ENCODE results near the gene MXD3.
"Not testable (repeated sequence)": the region's sequence is repeated elsewhere in the genome, so short reads cannot be mapped to it uniquely, and the experiment has no call there.

The MXD3 gene

GRCh38 chr5:177320879-177321278 lies 9.2 kb upstream of the MXD3 start:
- DNase-seq (ENCODE audit: low read depth in 2 of 2), result no peak

GRCh38 chr5:177319913-177320588 lies 8.4 kb upstream of the MXD3 start:
- DNase-seq (ENCODE audit: low read depth in 2 of 2), result no peak

GRCh38 chr5:177317959-177318377 lies 6.3 kb upstream of the MXD3 start:
- peak; percentile 60 to 69 for DNase-seq (ENCODE audit: low read depth in 2 of 2)

- DNase-seq (ENCODE audit: low read depth in 2 of 2), result no peak
Observed at GRCh38 chr5:177316005-177316404, 4.3 kb upstream of the MXD3 start.

GRCh38 chr5:177315411-177315810 lies 3.7 kb upstream of the MXD3 start:
- no peak for DNase-seq (ENCODE audit: low read depth in 2 of 2)

- no peak for DNase-seq (ENCODE audit: low read depth in 2 of 2)
Observed at GRCh38 chr5:177314376-177315342, 3.0 kb upstream of the MXD3 start.

DNA sequence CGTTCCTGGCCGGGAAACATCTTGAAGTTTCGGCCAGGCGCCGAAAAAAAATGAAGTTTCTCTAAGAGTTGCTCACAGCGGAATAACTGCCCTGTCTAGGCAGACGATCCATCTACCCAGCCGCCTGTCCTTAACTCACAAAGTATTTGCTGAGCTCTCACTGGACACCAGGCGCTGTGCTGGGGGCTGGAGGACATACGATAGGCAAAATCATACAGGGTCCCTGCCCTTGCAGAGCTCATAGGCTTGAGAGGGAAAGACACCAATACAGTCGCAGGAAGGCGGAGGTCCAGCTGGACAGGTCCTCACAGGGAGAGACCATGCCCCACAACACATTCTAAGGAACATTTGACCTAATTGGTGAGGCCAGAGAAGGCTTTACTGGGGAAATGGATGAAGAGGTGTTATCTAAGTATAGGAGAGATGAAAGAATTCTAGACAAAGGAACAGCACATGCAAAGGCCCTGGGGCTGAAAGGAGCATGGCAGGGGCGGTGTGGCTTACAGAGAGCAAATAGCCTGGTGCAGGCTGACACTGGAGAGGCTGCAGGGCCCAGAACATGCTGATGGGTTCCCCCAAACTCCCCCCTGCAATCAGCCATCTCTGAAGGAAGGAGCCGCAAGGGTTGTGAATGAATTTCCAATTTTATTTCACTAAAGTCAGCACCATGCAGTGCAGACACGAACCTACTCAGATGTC lies 2.0 kb upstream of the MXD3 start:
- DNase-seq (ENCODE audit: low read depth in 2 of 2), result no peak

GRCh38 chr5:177312649-177313181 lies 1.0 kb upstream of the MXD3 start:
- no peak for DNase-seq (ENCODE audit: low read depth in 2 of 2)

GRCh38 chr5:177311392-177311722 lies 341 bp downstream of the MXD3 start:
- DNase-seq (ENCODE audit: low read depth in 2 of 2), result no peak

DNA sequence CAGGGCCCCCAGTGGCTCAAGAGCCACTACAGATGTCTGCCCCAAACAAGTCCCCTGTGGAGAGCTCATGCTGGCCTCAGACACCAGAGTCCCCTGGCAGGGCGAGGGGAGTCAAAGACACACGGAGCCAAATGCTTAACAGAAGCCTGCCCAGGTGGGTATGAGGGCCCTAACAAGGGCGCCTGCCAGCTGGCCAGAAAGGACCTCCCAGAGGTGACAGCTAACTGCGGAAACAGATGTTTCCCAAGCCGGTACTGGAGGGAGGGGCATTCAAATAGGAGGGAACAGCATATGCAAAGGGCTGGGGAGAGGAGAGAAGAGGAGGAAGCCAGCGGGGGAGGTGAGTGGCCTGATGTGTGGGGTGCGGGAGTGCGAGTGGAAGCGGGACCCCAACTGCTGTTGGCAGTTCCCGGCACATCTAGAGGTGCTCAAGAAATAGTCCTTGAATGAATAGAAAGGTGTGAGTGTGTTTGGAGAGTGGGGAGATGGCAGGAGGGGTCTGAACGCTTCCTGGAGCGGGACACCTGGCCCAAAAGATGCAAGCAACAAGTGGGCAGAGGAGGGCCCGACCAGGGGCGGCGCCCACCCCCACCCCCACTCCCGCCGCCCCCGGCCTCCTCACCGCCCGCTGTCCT lies 824 bp downstream of the MXD3 start:
- no peak for DNase-seq (ENCODE audit: low read depth in 2 of 2)

GRCh38 chr5:177310332-177310731 lies 1.4 kb downstream of the MXD3 start:
- DNase-seq (ENCODE audit: low read depth in 2 of 2), result no peak

- DNase-seq (ENCODE audit: low read depth in 2 of 2), result peak; percentile 57 to 58
Observed at GRCh38 chr5:177309351-177310191, 2.1 kb downstream of the MXD3 start.

- DNase-seq (ENCODE audit: low read depth in 2 of 2), result no peak
Observed at GRCh38 chr5:177308740-177309139, 3.0 kb downstream of the MXD3 start.

DNA sequence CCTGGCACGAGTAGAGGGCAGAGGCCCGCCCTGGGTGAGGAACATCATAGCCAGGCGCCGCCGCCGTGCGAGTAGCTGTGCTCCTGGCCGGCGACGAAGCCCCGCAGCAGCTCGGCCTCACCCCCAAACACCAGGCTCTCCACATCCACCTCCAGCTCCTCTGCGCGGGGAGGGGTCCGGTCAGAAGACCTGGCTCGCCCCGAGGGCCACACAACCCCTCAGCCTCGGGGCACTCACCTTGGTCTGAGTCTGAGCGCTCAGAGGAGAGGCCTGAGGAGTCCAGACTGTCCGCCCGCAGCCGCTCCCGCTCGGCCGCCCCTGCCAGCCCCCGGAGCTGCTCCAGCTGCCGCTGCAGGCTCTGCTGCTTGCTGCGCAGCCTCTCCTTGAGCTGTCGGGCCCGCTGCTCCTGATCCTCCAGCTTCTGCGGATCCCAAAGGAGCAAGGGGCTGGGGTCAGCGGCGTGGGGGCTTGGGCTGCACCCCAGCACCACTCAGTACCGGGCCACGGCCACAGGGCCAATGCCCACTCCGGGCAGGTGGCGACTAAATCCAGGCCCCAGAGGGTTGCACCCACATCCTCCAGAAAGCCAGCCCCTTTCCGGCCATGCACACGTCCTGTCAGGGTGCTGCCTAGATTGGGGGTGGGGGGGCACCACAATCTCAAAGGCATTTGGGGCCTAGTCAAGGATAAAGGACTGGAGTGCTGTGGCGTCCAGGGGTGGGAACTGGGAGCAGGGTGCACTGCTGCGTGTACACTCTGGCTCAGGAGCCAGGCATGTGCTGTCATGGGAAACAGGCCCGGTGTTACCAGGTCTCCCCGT lies 3.9 kb downstream of the MXD3 start:
- no peak for DNase-seq (ENCODE audit: low read depth in 2 of 2)

DNA sequence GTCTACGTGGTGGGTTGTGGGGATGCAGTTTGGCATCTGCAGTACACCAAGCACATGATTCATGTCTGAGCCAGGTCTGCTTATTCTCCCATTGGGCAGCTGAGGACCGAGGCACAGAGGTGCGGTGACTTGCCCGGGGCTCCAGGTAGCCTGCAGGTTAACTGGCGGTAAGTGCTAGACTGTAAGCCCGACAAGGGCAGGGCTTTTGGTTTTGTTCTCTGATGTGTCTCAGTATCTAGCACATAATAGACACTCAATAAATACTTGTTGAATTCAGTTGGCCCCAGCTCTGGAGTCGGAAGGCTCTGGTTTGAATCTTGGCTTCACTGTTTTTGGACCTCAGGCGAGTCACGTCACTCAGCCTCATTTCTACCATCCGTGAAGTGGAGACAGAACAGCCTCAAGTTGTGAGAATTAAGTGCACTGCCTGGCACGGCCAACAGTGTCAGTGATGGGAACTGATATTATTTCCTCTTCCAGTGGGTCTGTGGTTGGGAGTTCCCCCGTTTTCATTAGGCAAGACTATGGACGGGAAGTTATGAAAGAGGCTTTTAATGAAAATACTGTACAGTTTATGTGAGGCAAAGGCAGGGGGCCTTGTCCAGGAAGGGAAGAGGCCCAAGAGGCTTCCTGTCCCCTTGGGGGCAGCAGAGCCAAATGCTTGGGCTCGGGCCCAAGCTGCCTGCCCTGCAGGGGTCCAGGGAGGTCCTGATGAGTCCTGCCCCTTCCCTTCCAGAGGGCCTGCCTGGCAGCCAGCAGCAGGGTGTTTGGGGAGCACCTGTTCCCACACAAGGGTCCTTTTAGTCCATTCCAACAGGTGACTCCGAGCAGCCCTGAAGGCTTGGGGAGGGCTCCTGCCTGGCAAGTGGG lies 4.8 kb downstream of the MXD3 start:
- no peak for DNase-seq (ENCODE audit: low read depth in 2 of 2)

- DNase-seq (ENCODE audit: low read depth in 2 of 2), result not testable (repeated sequence)
Observed at GRCh38 chr5:177306103-177306640, 5.5 kb downstream of the MXD3 start.

DNA sequence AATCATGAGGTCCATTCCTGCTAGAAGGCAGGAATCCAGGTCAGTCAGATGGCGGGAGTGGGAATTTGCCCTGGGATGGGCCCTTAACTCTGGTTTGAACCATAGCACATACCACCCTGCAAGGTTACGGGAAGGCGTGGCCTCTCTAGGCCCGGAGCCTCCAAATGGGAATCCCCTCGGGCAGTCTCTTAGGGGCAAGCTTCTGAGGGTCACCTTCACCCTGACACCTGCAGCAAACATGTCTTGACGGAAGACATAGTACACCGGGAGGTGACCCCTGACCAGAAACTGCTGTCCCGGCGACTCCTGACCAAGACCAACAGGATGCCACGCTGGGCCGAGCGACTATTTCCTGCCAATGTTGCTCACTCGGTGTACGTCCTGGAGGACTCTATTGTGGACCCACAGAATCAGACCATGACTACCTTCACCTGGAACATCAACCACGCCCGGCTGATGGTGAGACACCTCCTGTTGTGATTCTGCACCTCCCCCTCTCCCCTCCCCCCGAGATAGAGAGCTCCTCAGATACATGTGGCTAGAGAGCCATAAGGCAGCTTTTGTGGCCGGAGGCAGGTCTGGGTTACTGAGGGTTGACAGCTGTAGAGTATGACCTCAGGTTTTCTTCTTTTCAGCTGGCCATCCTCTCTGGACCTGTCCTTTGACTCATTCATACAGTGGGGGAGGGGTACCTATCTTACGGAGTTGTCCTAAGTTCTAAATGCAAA lies 7.1 kb downstream of the MXD3 start:
- no peak for DNase-seq (ENCODE audit: low read depth in 2 of 2)

- no peak for DNase-seq (ENCODE audit: low read depth in 2 of 2)
Observed at GRCh38 chr5:177303925-177304391, 7.7 kb downstream of the MXD3 start.

All from stimulated activated CD4-positive, alpha-beta T cell treated with anti-CD3 and anti-CD28 coated beads, Interleukin-1b, Interleukin-23, amount 100 ng/mL, for 4 hours (primary cell).